Stimulated activated CD8-positive, alpha-beta memory T cell treated with anti-CD3 and anti-CD28 coated beads, Interleukin-7, amount 100 ng/mL, for 1 hour (primary cell): ENCODE data around the gene MAN1C1.
"Not testable (repeated sequence)": the region's sequence is repeated elsewhere in the genome, so short reads cannot be mapped to it uniquely, and the experiment has no call there.

Experiments used
- DNase-seq, 2 donors: peaks; one replicate each; pipeline ENCODE4 v3.0.0-alpha.2; 2020; ENCODE audit warnings: low read depth in 2 of 2

MAN1C1 gene

DNA sequence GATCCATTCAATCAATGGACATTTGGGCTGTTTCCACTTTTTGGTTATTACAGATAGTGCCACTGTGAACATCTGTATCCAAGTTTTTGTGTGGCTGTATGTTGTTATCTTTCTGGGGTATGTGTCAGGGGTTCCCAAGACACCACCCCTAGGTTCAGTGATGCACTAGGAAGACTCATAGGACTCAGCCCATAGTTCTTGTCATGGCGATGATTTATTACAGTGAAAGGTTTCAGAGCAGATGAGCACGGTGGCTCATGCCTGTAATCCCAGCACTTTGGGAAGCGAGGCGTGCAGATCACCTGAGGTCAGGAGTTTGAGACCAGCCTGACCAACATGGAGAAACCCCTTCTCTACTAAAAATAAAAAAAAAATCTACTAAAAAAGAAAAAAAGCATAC, 64.1 kb downstream of the MAN1C1 start:
- no peak for DNase-seq

DNA sequence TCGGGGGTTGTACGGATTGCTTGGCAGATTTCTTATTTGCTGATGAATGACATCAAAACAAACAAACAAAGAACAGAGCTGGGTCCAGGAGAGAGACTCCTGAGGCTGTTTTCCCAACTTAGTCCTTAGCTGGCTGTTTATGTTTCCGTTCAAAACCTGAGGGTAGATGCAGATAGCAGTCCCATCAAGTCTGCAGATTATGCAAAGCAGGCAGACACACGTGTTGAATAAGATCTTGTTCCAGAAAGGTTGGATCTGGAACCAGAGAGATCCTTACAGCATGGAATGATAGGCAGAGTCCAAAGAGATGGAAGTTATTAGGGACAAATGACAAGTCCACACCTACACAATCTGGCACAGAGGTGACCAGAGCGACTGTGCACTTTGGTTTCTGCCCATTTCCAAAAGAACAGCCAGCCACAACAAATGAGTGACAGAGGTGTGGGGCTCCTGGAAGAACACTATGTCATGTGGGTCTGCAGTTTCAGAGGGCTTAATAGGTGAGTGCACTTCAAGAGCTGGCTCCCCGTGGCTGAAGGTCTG, 65.5 kb downstream of the MAN1C1 start:
- no peak for DNase-seq

DNA sequence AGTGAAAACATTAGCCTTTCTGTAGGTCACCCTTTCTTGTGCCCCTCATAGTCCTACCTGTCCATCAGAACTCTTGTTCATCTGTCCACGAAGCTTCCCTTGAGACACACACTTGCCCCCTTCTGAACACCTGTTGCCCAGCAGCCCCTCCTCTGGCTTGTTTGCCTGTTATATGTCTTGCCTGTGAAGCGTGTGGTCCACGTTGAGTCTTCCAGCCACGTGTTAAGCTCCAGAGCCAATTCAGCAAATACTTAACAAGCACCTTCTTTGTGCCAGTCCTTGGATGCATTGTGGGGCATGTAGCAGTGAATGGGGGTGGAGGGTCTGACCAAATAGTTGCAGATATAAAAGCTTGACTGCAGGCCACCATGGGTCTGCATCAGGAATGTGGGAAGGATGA, 66.6 kb downstream of the MAN1C1 start:
- DNase-seq: no peak

DNA sequence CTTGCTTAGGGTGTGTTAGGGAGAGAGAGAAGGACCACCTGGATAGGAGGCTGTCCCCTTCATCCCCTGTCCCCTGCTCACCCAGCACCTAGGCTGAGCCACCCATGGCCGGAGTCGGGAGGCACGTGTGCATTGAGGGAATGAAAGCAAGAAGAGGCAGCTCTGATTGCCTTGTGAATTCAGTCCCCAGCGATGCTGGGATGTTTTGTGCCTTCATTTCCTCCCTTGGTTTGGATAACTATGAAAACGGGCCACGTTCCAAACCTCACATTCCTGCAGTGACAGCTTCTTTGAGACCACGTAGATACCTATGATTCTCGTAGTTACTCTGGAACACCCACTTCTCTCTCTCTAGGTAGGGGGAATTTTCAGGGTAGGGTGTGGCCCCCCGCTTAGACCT, 67.1 kb downstream of the MAN1C1 start:
- no peak for DNase-seq

DNA sequence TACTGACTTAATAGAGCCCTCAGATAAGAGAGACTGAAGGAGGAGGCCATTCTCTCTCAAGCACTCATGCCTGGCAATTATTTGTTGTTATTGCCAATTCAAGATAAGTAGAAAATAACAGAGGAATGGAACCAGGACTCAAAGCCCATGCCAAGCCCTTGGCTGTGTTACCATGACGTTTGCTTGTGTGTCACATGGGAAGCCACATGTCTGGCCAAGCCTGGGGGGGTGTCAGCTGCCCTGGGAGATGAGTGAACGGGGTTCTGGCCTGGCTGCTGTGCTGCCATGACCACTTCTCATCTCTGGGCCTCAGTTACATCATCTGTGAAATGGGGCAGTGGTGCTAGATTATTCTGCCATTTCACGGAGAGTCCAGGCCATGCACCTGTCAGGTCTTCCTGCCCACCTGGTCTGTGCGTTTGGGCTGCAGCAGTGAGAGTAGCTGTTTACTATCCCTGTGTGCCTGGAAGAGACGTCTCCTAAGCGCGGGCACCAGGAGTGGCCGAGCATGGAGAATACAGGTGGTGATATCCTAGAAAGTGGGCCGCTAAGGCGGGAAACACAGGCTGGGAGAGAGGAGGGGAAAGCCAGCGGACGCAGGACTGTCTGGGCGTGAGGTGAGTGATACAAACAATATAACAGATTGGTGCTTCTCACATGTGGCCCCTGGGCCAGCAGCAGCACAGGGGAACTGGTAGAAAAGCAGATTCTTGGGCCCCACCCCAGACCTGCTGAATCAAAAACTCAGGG, 67.8 kb downstream of the MAN1C1 start:
- no peak for DNase-seq

- DNase-seq: no peak
These were observed 68.7 kb downstream of the MAN1C1 start for GRCh38 chr1:25685211-25685750.

- DNase-seq: no peak
These were observed 69.5 kb downstream of the MAN1C1 start for GRCh38 chr1:25685938-25686665.

DNA sequence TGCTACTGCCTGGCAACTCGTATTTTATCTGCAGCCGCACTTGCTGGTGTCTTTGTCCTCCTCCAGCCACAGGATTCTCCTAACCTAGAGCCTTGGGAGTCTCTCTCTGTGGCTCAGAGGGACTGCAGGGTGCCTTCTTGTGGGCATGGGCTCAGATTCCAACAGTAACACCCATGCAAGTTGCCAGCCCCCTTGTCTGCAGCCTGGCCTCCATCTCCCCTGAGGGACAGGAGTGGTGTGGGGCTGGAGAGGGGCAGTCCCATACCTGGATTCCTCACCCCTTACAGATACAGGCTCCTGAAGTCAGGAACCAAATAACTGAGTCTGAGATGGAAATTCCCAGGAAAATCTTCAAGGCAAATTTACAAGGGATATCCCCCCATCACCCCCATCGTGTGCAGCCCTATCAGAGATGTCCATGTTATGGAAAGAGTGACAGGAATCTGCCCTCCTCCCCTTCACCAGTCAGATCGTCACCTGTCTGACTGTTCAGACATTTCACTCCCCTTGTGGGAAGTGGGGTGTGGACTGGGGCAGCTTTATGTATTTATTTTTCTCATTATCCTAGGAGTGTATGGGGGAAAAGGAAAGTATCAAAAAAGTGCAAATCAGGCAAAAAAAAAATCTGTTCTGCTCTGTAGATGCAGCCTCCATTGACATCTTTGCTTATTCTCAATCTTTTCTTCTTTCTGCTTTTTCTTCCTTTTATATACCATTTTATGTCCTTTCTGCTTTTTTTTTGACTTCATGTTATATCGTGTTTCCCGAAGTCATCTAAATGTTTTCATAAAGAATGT, 70.8 kb downstream of the MAN1C1 start:
- no peak for DNase-seq

DNA sequence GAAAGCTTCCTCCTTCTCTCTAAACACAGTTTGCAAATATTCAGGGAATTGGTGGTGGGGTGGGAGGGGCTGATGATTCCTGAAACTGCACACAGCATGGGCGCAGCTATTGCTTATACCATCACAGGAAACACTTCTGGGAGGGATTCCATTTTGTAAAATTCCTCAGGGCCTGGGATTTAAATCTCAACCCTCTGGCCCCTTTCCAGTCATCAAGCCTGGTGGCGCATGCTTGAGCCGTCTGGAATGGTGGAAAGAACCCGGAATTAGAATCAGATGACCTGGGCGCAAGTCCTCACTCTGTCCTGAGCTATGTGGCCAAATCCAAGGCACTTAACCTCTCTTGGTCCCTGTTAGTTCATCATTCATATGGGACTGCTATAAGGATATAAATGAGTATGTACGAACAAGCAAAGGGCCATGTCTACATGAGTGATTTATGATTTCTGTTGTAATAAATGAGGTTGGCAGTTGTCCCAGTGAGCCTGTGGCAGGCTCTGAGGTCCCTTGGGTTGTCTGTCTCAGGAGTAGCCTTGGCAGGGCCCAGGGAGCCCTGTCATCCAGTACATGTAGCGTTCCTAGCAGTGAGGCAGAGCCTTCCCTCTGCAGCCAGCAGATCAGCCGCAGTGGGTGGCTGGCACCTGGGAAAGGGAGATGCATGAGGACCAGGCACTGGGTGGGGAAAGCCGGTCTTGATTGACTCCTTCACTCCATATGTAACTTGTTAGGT, 72.0 kb downstream of the MAN1C1 start:
- DNase-seq: no peak

GRCh38 chr1:25689686-25690381, 73.2 kb downstream of the MAN1C1 start:
- DNase-seq: no peak

DNA sequence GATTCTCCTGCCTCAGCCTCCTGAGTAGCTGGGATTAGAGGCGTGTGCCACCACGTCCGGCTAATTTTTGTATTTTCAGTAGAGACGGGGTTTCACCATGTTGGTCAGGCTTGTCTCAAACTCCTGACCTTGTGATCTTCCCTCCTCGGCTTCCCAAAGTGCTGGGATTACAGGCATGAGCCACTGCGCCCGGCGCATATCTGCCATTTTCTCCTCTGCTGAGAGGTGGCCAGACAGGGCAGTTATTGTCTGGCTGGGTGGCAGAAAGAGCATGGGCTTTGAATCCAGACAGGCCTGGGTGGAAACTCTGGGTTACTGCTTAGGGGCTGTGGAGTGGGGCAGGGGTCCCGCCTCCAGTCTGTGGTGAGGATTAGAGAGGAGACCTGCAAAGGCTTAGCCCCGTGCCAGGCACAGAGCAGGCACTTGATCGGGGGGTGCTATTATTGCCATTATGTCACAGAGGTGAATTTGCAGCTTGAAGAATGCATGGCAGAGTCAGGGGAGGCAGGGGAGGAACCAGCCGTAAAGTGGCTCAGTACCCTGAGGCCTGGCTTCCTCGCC, 73.9 kb downstream of the MAN1C1 start:
- no peak for DNase-seq

DNA sequence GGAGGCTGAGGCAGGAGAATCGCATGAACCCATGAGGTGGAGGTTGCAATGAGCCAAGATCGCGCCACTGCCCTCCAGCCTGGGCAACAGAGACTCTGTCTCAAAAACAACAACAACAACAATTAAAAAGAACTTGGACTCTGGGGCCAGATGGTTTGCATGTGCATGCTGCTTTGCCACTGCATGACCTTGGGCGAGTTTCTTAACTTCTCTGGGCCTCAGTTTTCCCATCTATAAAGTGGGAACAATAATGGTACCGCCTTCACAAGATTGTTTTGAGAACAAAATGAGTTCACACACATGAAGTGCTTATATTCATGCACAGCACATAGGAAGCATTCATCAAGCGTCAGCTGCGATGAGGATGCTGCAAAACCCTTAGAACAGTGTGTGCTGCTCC, 74.6 kb downstream of the MAN1C1 start:
- DNase-seq: no peak

- no peak for DNase-seq
These were observed 76.0 kb downstream of the MAN1C1 start for GRCh38 chr1:25692560-25692959.

GRCh38 chr1:25694167-25695007, 77.8 kb downstream of the MAN1C1 start:
- DNase-seq: no peak

DNA sequence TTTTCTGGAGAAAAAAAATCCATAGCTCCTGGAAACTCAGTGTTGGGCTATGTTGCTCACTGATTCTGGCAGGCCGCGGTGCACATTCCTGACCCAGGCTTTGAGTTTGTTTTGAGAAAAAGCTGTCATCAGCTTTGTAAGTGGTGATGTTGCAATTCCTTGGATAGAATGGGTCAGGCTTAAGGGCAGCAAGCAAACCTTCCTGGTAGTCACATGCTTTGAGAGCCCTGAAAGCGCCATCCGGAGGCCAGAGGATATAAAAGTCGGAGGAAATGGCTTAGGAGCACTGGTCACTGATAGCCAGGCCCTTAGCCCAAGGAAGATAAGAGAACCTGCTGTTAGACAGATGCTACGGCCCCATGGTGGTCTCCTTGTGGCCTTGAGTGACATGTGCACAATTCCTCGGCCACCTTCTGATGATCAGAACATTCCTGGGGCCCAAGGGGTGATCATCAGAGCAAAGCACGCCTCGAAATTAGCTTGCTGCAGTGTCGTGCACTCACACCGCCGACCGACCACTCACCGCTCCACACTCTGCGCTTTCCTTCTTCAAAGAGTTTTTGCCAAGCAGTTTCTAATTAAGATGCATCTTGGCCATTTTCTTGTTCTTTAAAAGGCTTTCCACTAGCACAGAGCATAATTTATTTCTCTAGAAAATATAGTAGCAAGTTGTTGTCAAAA, 78.6 kb downstream of the MAN1C1 start:
- no peak for DNase-seq

- DNase-seq: no peak
These were observed 79.2 kb downstream of the MAN1C1 start for GRCh38 chr1:25695771-25696311.

GRCh38 chr1:25696643-25697042, 80.1 kb downstream of the MAN1C1 start:
- DNase-seq: not testable (repeated sequence)

GRCh38 chr1:25697435-25698217, 81.0 kb downstream of the MAN1C1 start:
- no peak for DNase-seq
